Measurements from ENCODE around the gene CDKL1. TPM values are rescaled to one million over a fixed set of nuclear protein-coding genes. Genes with fewer than 3 reads are reported as not detected.

CDKL1 gene
- total and polyA plus RNA-seq, 2 of the 13 experiments (the other 11 are each of a cell fraction or from before 2014, with no cell fraction given): 4.4 to 5.1 TPM

GRCh38 chr14:50396631-50397389, at the start of gene CDKL1 (continued):
- TF ChIP-seq AFF4 (CRISPR knock-in tag; IDR thresholded peaks at IDR 0.05) (no peak), PTBP1 (IDR thresholded peaks at IDR 0.05; ENCODE audit: low read depth, low read length, poor library complexity, severe bottlenecking) (no peak), PATZ1 (CRISPR knock-in tag; IDR thresholded peaks at IDR 0.05) (peak; percentile 65), FOXO4 (CRISPR knock-in tag; conservative IDR thresholded peaks at IDR 0.05) (peak; percentile 62; the same call in 1 of the 2 replicates), TBX3 (IDR thresholded peaks at IDR 0.05; ENCODE audit: borderline replicate concordance) (no peak), CENPT (CRISPR knock-in tag; IDR thresholded peaks at IDR 0.05; ENCODE audit: low read depth) (peak; percentile 83; the same call in 1 of the 2 replicates), ZNF710 (CRISPR knock-in tag; IDR thresholded peaks at IDR 0.05; ENCODE audit: borderline replicate concordance) (no peak), ZNF639 (CRISPR knock-in tag; conservative IDR thresholded peaks at IDR 0.05) (no peak), KLF13 (CRISPR knock-in tag; IDR thresholded peaks at IDR 0.05) (no peak), RFXAP (CRISPR knock-in tag; IDR thresholded peaks at IDR 0.05; ENCODE audit: borderline replicate concordance) (peak; percentile 82), ZBTB14 (CRISPR knock-in tag; IDR thresholded peaks at IDR 0.05) (peak; percentile 44; the same call in 1 of the 2 replicates), ZNF264 (CRISPR knock-in tag; IDR thresholded peaks at IDR 0.05) (no peak)
